ENCODE data around the gene GNG13.

- TF ChIP-seq TEAD4 (IDR thresholded peaks at IDR 0.05; ENCODE audit: low read length) (no peak), TEAD4 (CRISPR knock-in tag; IDR thresholded peaks at IDR 0.05; ENCODE audit: borderline replicate concordance) (no peak), CCAR2 (IDR thresholded peaks at IDR 0.05; ENCODE audit: low read depth, low read length) (no peak), ETV1 (tag; conservative IDR thresholded peaks at IDR 0.05; ENCODE audit: low read depth) (no peak), SP2 (IDR thresholded peaks at IDR 0.05; ENCODE audit: extremely low read depth, low read depth, low read length, poor library complexity, severe bottlenecking) (no peak), RERE (CRISPR knock-in tag; IDR thresholded peaks at IDR 0.05; ENCODE audit: borderline replicate concordance) (no peak), STAT5B (CRISPR knock-in tag; IDR thresholded peaks at IDR 0.05) (no peak), AFF4 (CRISPR knock-in tag; IDR thresholded peaks at IDR 0.05) (no peak), PHF8 (IDR thresholded peaks at IDR 0.05; ENCODE audit: borderline replicate concordance, low read length) (no peak), ZNF407 (IDR thresholded peaks at IDR 0.05; ENCODE audit: low read depth) (no peak), TAF1 (IDR thresholded peaks at IDR 0.05; ENCODE audit: control insufficient read depth, extremely low read depth, insufficient read depth, low read length, severe bottlenecking) (no peak)
- TF ChIP-seq, protein P1, sequence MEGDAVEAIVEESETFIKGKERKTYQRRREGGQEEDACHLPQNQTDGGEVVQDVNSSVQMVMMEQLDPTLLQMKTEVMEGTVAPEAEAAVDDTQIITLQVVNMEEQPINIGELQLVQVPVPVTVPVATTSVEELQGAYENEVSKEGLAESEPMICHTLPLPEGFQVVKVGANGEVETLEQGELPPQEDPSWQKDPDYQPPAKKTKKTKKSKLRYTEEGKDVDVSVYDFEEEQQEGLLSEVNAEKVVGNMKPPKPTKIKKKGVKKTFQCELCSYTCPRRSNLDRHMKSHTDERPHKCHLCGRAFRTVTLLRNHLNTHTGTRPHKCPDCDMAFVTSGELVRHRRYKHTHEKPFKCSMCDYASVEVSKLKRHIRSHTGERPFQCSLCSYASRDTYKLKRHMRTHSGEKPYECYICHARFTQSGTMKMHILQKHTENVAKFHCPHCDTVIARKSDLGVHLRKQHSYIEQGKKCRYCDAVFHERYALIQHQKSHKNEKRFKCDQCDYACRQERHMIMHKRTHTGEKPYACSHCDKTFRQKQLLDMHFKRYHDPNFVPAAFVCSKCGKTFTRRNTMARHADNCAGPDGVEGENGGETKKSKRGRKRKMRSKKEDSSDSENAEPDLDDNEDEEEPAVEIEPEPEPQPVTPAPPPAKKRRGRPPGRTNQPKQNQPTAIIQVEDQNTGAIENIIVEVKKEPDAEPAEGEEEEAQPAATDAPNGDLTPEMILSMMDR (IDR thresholded peaks at IDR 0.05 in 2 of 3, conservative IDR thresholded peaks at IDR 0.05 in 1 of 3; ENCODE audit: insufficient read depth in 2 of 3, low read depth in 1 of 3, low read length in 3 of 3): no peak
Observed at GRCh38 chr16:793414-793813, 7.1 kb downstream of the GNG13 start.

Measured in K562 (cell line).